Measurements from ENCODE around the gene ICE2. TPM values are rescaled to one million over a fixed set of nuclear protein-coding genes. Genes with fewer than 3 reads are reported as not detected.

The ICE2 gene
- total and polyA plus RNA-seq, 2 of the 8 experiments (the other 6 are each of a cell fraction or from before 2014, with no cell fraction given): 40.0 to 87.3 TPM

- Histone ChIP-seq H3K4me1 (replicated peaks in 1 of 4; ENCODE audit: control insufficient read depth in 3 of 4, insufficient read depth in 4 of 4, low read length in 3 of 4) (no peaks in the 10 kb centered on the region), H3K4me3 (ENCODE audit: extremely low read depth in 1 of 4, insufficient read depth in 2 of 4, low read depth in 3 of 4, low read length in 4 of 4) (no peak overlapping the region), H3K18ac (ENCODE audit: extremely low read depth, low read length) (no peak overlapping the region), H3K79me2 (ENCODE audit: control insufficient read depth in 1 of 2, insufficient read depth in 2 of 2, low read length in 2 of 2) (no peaks in the 10 kb centered on the region), H2BK20ac (ENCODE audit: low read length) (no peak overlapping the region), H3K27me3 (replicated peaks in 1 of 4; ENCODE audit: control insufficient read depth in 3 of 4, extremely low read depth in 1 of 4, insufficient read depth in 3 of 4, low read length in 3 of 4) (no peaks in the 10 kb centered on the region), H4K91ac (replicated peaks; ENCODE audit: insufficient read length, low read length) (no peak overlapping the region), H4K5ac (ENCODE audit: insufficient read length, low read depth, low read length) (no peak overlapping the region), H3K4me2 (ENCODE audit: insufficient read depth in 1 of 2, low read depth in 2 of 2, low read length in 2 of 2) (no peak overlapping the region), H3K14ac (ENCODE audit: insufficient read length) (no peak overlapping the region), H4K20me1 (replicated peaks in 1 of 2; ENCODE audit: control insufficient read depth in 1 of 2, insufficient read depth in 2 of 2, low read length in 2 of 2) (no peaks in the 10 kb centered on the region), H2BK12ac (ENCODE audit: low read depth, low read length) (no peak overlapping the region), H3K4ac (replicated peaks; ENCODE audit: insufficient read length, low read depth, low read length) (no peak overlapping the region), H3K27ac (ENCODE audit: low read depth, low read length) (no peak overlapping the region), H2AK5ac (ENCODE audit: low read depth, low read length) (no peak overlapping the region), H3K9me3 (ENCODE audit: insufficient read depth in 2 of 2, low read depth in 1 of 2, low read length in 1 of 2) (no peaks in the 10 kb centered on the region), H4K8ac (ENCODE audit: extremely low read depth, insufficient read depth, low read length) (no peak overlapping the region), H3K23me2 (ENCODE audit: low read depth, low read length) (no peaks in the 10 kb centered on the region), H3K56ac (replicated peaks; ENCODE audit: insufficient read length, low read depth, low read length) (no peak overlapping the region), H3K36me3 (ENCODE audit: control insufficient read depth in 2 of 4, insufficient read depth in 4 of 4, low read length in 3 of 4) (peaks cover 0 to 11% (median 1%) of the 10 kb centered on the region in 4 experiments; a peak in 3 of 8 replicates), H2BK5ac (ENCODE audit: low read depth, low read length) (no peak overlapping the region), H3K9ac (replicated peaks in 1 of 4; ENCODE audit: extremely low read depth in 1 of 4, low read depth in 3 of 4, low read length in 3 of 4) (no peak overlapping the region), H2BK15ac (ENCODE audit: low read length) (no peak overlapping the region), H2BK120ac (replicated peaks; ENCODE audit: low read depth, low read length) (no peak overlapping the region), H3K79me1 (ENCODE audit: low read depth, low read length) (no peaks in the 10 kb centered on the region), H2AFZ (ENCODE audit: low read length) (no peak overlapping the region), H3K23ac (ENCODE audit: insufficient read length) (no peak overlapping the region)
- ChIA-PET CTCF (ENCODE audit: partially characterized antibody) (interaction anchor here (1.0 to 4.8 kb wide), 3 partner anchors 10 to 27 kb away, joined by 3 to 31 read pairs (median 4); no protein-coding TSS in a partner anchor), POLR2A (ENCODE audit: partially characterized antibody) (interaction anchor here (1.1 kb wide), 1 partner anchor 15 kb away, joined by 6 read pairs; the partner anchor contains the start of gene ICE2)
- DNase-seq (ENCODE audit: low read depth in 1 of 2, low spot score in 2 of 2) (no peak), FAIRE-seq (no peak)
- 91% methylated on average over 3 of the region's 3 CpGs; no CpG with 5 or more reads in 1 of the 2 experiments for WGBS, 2 experiments (ENCODE audit: extremely low coverage in 1 of 2, insufficient coverage in 1 of 2, insufficient read length in 1 of 2, insufficient replicate concordance in 2 of 2, low coverage in 1 of 2, low lambda C conversion rate in 2 of 2, missing lambda C conversion rate in 1 of 2)
- no peak for TF ChIP-seq CEBPB (IDR thresholded peaks at IDR 0.05; ENCODE audit: low read depth, low read length)
- TF ChIP-seq EZH2 (IDR thresholded peaks at IDR 0.05; ENCODE audit: low read depth, low read length, severe bottlenecking): no peak
- TF ChIP-seq YY1 (IDR thresholded peaks at IDR 0.05; ENCODE audit: low read depth, low read length): no peak
- no peak for TF ChIP-seq CREB1 (IDR thresholded peaks at IDR 0.05)
Measured at GRCh38 chr15:60494108-60494507, 15.2 kb upstream of the ICE2 start.

Measured in H1 (cell line).